ENCODE data around the gene TBATA. TPM values are rescaled to one million over a fixed set of nuclear protein-coding genes. Genes with fewer than 3 reads are reported as not detected.
"Not testable (repeated sequence)": the region's sequence is repeated elsewhere in the genome, so short reads cannot be mapped to it uniquely, and the experiment has no call there.

TBATA gene
- total RNA-seq, 1 experiment from 2014 or later, result not detected

- ChIA-PET CTCF (no interaction called here), POLR2A (ENCODE audit: unreplicated experiment) (no interaction called here)
- H3K9me3 ChIP-seq (ENCODE audit: low read length), result peaks cover 4% of the 10 kb centered on the region; the same call in 1 of the 2 replicates
- H3K4me1 ChIP-seq (ENCODE audit: insufficient read depth, low read length), result no peaks in the 10 kb centered on the region
- no peak overlapping the region for H3K4me3 ChIP-seq (ENCODE audit: low read length)
- H3K9ac ChIP-seq (ENCODE audit: low read length), result no peak overlapping the region
- no peaks in the 10 kb centered on the region for H3K9me2 ChIP-seq (replicated peaks; ENCODE audit: low read length)
- H3F3A ChIP-seq (ENCODE audit: low read length, unreplicated experiment), result no peaks in the 10 kb centered on the region
- no peak overlapping the region for H2AFZ ChIP-seq (ENCODE audit: low read length)
- BruUV-seq (replicated peaks), result no TSS peak
- TF ChIP-seq CTCF (conservative IDR thresholded peaks at IDR 0.05; ENCODE audit: low read depth, low read length) (no peak), EZH2 (IDR thresholded peaks at IDR 0.05; ENCODE audit: low read length, unreplicated experiment) (no peak), EZH2phosphoT487 (IDR thresholded peaks at IDR 0.05; ENCODE audit: borderline replicate concordance, low read length) (no peak)
- H3K79me2 ChIP-seq (ENCODE audit: low read length), result no peaks in the 10 kb centered on the region
- no peak overlapping the region for H3K4me2 ChIP-seq (ENCODE audit: low read length)
- DNase-seq (no peak), ATAC-seq (no peak)
- no peaks in the 10 kb centered on the region for H4K20me1 ChIP-seq (ENCODE audit: low read length)
- H3K36me3 ChIP-seq (ENCODE audit: low read depth, low read length), result no peaks in the 10 kb centered on the region
- intact Hi-C loops (cut with micrococcal nuclease), result no loop called here
- no peak overlapping the region for H3K27ac ChIP-seq (ENCODE audit: low read length)
- H3K27me3 ChIP-seq (ENCODE audit: low read length), result no peaks in the 10 kb centered on the region
These were observed 16.1 kb downstream of the TBATA start for GRCh38 chr10:70769121-70769520.

GRCh38 chr10:70768026-70768685, 17.0 kb downstream of the TBATA start:
- H3K4me1 ChIP-seq (ENCODE audit: insufficient read depth, low read length); H3K9ac ChIP-seq (ENCODE audit: low read length); POLR2A ChIA-PET (ENCODE audit: unreplicated experiment); H4K20me1 ChIP-seq (ENCODE audit: low read length); H3K9me2 ChIP-seq (replicated peaks; ENCODE audit: low read length); intact Hi-C loops (cut with micrococcal nuclease); H3K27ac ChIP-seq (ENCODE audit: low read length); H2AFZ ChIP-seq (ENCODE audit: low read length); H3K27me3 ChIP-seq (ENCODE audit: low read length); H3K4me3 ChIP-seq (ENCODE audit: low read length); ATAC-seq; DNase-seq; H3K79me2 ChIP-seq (ENCODE audit: low read length); BruUV-seq (replicated peaks); CTCF ChIA-PET; H3F3A ChIP-seq (ENCODE audit: low read length, unreplicated experiment); H3K36me3 ChIP-seq (ENCODE audit: low read depth, low read length); H3K4me2 ChIP-seq (ENCODE audit: low read length); H3K9me3 ChIP-seq (ENCODE audit: low read length): not testable (repeated sequence)

GRCh38 chr10:70765794-70766594, 19.2 kb downstream of the TBATA start:
- no peaks in the 10 kb centered on the region for H3K27me3 ChIP-seq (ENCODE audit: low read length)
- TF ChIP-seq EZH2phosphoT487 (IDR thresholded peaks at IDR 0.05; ENCODE audit: borderline replicate concordance, low read length) (no peak), CTCF (conservative IDR thresholded peaks at IDR 0.05; ENCODE audit: low read depth, low read length) (no peak), EZH2 (IDR thresholded peaks at IDR 0.05; ENCODE audit: low read length, unreplicated experiment) (no peak)
- no peak overlapping the region for H2AFZ ChIP-seq (ENCODE audit: low read length)
- ATAC-seq, result no peak
- no peaks in the 10 kb centered on the region for H3K79me2 ChIP-seq (ENCODE audit: low read length)
- ChIA-PET POLR2A (ENCODE audit: unreplicated experiment) (no interaction called here), CTCF (no interaction called here)
- H3F3A ChIP-seq (ENCODE audit: low read length, unreplicated experiment), result no peaks in the 10 kb centered on the region
- H3K4me1 ChIP-seq (ENCODE audit: insufficient read depth, low read length), result no peaks in the 10 kb centered on the region
- H4K20me1 ChIP-seq (ENCODE audit: low read length), result no peaks in the 10 kb centered on the region
- no peaks in the 10 kb centered on the region for H3K36me3 ChIP-seq (ENCODE audit: low read depth, low read length)
- no TSS peak for BruUV-seq (replicated peaks)
- no peak overlapping the region for H3K4me3 ChIP-seq (ENCODE audit: low read length)
- no peak overlapping the region for H3K4me2 ChIP-seq (ENCODE audit: low read length)
- intact Hi-C loops (cut with micrococcal nuclease), result no loop called here
- peaks cover 4% of the 10 kb centered on the region; the same call in 1 of the 2 replicates for H3K9me3 ChIP-seq (ENCODE audit: low read length)
- no peak overlapping the region for H3K9ac ChIP-seq (ENCODE audit: low read length)
- H3K9me2 ChIP-seq (replicated peaks; ENCODE audit: low read length), result no peaks in the 10 kb centered on the region
- no peak for DNase-seq
- H3K27ac ChIP-seq (ENCODE audit: low read length), result no peak overlapping the region

Data from PC-3 (cell line).